Placental pericyte (primary cell): ENCODE data around the gene GRAMD1A. TPM values are rescaled to one million over a fixed set of nuclear protein-coding genes. Genes with fewer than 3 reads are reported as not detected.

ENCODE experiments used
- total RNA-seq: library from RNA; depleted of rRNA; stranded (reverse); fragments of >200 nt; gene quantifications from 2 replicates; pipeline ENCODE4 v1.2.3, GENCODE V29; 2012

The GRAMD1A gene
- total RNA-seq, result 34.6 and 46.0 TPM in 2 replicates

DNA sequence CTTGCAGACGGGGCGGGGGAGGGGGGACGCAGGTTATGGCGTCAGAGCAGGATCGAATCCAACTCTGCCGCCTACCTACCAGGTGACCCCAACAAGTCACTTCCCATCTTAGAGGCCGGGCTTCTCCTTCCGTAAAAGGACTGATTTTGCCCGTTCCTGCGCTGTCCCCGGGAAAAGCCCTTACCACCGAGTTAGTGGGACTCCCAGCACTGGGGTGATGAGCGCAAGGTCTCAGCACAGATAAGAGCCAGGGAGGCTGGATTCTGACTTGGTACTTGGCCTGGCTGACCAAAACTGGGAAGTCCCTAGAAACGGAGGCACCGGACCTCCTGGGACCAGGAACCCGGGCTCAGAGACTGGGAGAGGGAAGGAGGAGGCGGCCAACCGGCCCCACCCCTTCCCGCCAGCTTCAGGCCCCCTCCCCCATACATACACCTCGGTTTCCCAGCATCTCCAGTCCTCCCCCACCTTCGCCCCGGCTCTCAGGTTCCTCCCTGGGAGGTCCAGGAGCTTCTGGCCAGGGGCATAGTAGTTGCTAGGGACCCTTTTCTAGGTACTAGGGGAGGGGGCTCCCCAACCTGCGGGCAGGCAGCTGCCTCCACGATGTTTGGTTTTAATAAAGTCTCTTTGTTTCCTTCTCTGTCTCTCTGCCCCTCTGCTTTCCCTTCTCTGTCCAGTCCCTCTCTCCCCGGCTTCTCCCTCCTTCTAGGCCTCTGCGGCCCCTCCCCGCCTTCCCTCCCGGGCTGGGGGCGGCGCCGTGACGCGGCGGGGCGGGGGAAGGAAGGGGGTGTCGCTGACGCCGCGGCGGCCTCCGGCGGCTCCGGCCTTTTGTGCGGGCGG lies at the start of gene GRAMD1A:
GRAMD1A (plus strand) TSS at position 826 of the 840 bp plus-strand sequence. CDS start 156 bp downstream, outside the sequence.

GRCh38 chr19:34963573-34964406 lies 36.3 kb upstream of the GRAMD1A start, which contains the start of gene ZNF792:
Gene ZNF792, minus strand, starts transcription at chr19:34964229. Its CDS starts 567 bp downstream, at chr19:34963662.

DNA sequence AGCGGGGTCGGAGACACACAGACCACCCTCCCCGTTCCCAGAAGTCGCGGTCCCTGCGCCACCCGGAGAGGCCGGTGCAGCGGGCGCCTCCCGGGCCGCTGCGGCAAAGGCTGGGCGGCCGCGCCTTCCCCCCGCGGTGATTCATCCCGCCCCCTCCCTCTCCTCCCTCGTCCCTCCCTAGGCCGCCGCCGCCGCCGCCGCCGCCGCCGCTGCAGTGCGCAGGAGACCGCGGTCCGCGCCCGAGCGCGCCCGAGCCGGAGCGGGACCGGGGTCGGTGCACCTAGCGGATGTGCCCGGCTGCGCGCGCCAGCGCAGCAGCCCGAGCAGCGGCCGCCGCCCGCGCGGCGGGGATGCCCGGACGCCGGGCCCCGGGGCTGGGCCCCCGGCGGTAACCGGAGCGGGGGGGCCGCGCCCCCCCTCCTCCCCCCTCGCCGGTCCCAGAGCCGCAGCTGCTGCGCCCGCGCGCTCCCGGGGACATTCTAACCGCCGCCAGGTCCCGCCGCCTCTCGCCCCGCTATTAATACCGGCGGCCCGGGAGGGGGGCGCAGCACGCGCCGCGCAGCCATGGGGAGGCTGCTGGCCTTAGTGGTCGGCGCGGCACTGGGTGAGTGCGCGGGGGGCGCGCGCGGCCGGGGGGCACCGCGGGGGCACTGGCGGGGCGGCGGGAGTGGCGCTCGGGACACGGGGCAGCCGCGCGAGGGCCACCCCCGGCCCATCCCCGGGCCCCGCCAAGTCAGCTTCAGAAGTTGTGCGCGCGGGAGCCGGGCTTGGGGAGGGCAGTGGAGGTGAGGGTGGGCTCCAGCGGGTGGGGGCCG lies 30.3 kb downstream of the GRAMD1A start, which contains the start of gene SCN1B:
SCN1B (plus strand) TSS at position 214 of the 815 bp plus-strand sequence; CDS start at position 565, 351 bp downstream.

GRCh38 chr19:35041548-35042055 lies 41.5 kb downstream of the GRAMD1A start, which contains the start of gene HPN:
Gene HPN, plus strand, starts transcription at chr19:35041721. Its CDS starts 786 bp downstream, at chr19:35042507.

Other genes with a start within 250 kb of the GRAMD1A start
- 4.6 and 6.1 TPM in 2 replicates for gene ZNF599, start 227.1 kb upstream of the GRAMD1A start, total RNA-seq
- gene ZNF30, start 73.4 kb upstream of the GRAMD1A start, total RNA-seq, result 1.3 and 3.7 TPM in 2 replicates
- 3.3 and 17.0 TPM in 2 replicates for gene ZNF792, start 36.1 kb upstream of the GRAMD1A start, total RNA-seq
- gene SCN1B, start 30.1 kb downstream of the GRAMD1A start, total RNA-seq, result 4.4 and 4.7 TPM in 2 replicates
- gene HPN, start 41.4 kb downstream of the GRAMD1A start, total RNA-seq, result 0.44 TPM in 1 of 2 replicates, not detected in the other
- gene FXYD3, start 115.5 kb downstream of the GRAMD1A start, total RNA-seq, result not detected in 2 replicates
- gene LGI4, start 134.7 kb downstream of the GRAMD1A start, total RNA-seq, result not detected in 2 replicates
- 0.66 TPM in 1 of 2 replicates, not detected in the other for gene FXYD1, start 138.5 kb downstream of the GRAMD1A start, total RNA-seq
- not detected in 2 replicates for gene FXYD7, start 142.9 kb downstream of the GRAMD1A start, total RNA-seq
- gene FXYD5, start 154.4 kb downstream of the GRAMD1A start, total RNA-seq, result 55.0 and 63.7 TPM in 2 replicates
- not detected in 2 replicates for gene FAM187B, start 228.4 kb downstream of the GRAMD1A start, total RNA-seq
- 0.22 and 1.9 TPM in 2 replicates for gene LSR, start 248.7 kb downstream of the GRAMD1A start, total RNA-seq